DMS53 (cell line): ENCODE results near the gene RUNDC3A.
"Not testable (repeated sequence)": the region's sequence is repeated elsewhere in the genome, so short reads cannot be mapped to it uniquely, and the experiment has no call there.

Source experiments
- DNase-seq: peaks from one replicate; lab custom pipeline; 2025; lab: John Stamatoyannopoulos, UW

The RUNDC3A gene

GRCh38 chr17:44318077-44318892, 9.9 kb downstream of the RUNDC3A start:
- DNase-seq = peak; percentile 30

- no peak for DNase-seq
Observed at GRCh38 chr17:44320066-44320465, 11.7 kb downstream of the RUNDC3A start.

DNA sequence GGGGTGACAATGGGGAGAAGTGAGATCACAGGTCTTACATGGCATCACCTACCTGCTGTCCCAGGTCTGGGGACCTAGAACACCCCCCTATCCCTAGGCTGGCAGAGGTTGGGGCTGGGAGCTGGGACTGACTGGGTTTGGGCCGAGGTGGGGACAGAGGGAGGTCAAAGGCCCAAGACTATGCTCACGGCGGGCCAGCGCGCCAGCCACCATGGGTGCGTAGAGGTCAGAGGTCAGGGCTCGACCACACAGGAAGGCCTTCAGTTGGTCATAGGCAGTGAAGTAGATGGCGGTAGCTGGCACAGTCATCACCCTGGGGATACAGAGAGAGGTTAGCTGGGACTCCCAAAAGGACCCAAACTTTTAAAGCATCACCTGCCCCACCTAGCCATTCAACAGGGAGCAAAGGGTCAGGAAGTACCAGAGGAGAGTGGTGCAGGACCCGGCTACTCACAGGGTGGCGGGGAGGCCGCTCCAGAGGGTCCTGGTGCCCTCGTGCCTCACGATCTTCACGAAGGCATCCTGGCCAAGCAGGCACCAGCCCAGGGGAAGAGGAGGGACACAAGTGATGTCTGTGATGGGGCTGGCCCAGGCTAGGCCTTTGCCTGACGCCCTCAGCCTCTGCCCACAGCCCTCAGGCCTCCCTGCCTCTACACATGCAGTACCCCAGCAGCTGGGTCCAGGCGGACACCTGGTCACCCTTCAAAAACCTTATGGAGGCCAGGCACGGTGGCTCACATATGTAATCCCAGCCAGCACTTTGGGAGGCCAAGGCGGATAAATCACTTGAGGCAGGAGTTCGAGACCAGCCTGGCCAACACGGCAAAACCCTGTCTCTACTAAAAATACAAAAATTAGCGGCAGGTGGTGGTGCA, 13.1 kb downstream of the RUNDC3A start:
- no peak for DNase-seq

DNA sequence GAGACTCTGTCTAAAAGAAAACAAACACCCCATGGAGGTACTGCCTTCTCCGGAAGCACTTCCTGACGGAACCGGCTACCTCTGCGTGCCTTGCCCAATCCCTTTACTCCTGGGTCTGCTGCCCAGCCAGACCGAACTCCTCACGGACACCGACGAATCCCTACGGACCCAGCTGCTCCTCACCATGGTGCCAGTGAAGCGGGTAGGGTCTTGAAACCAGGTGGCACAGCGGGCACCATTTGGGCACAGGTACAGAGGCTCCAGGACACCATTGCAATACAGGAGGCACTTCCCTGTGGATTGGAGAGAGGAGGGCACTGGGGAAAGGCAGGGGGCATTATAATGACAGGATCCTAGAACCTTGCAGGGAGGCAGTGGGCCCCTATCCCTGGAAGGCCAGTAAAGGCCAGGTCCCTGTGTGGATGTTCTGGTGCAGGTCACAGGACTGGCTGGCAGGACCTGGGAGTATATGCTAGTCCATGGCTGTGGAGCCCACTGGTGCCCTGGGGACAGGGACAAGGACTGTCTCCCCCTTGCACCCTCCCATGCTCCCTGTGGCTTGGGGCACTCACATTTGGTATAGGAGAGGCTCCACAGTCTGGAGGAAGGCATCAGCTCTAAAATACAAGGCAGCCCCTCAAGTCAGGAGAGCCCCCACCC, 14.0 kb downstream of the RUNDC3A start:
- DNase-seq = no peak

GRCh38 chr17:44323359-44324091, 15.1 kb downstream of the RUNDC3A start:
- DNase-seq = no peak

GRCh38 chr17:44324092-44324570, 15.7 kb downstream of the RUNDC3A start:
- peak; percentile 74 for DNase-seq

DNA sequence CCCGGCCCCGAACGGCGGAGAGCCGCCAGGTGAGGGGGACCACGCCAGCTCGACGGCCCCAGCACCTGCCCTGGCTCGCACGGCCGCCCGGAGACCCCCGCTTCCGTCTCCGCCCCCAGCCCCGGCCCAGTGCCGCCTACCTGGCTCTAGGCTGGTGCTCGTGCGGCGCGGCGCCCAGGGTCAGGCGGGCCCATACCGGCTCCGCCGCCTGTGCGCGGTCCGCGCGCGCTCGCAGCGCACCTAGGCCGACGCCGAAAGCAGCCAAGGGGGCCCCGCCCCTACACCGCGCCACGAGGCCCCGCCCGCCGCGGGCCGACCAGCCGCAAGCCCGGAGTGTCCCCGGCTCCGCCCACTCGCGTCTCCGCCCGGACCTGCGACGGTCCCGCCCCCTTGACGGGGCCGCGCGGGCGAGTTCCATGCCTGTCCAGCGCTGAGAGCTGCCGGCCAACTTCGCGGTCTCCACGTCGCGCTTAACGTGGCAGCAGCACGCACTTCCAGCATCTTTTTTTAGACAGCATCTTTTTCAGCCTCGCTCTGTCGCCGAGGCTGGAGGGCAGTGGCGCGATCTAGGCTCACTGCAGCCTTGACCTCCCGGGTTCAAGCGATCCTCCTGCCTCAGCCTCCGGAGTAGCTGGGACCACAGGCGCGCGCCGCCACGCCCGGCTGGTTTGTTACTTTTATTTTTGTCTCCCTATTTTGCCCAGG, 16.3 kb downstream of the RUNDC3A start, which contains the start of gene SLC25A39:
SLC25A39 (minus strand) TSS at position 253 of the 705 bp plus-strand sequence. CDS start 1,261 bp downstream, outside the sequence.
- DNase-seq = peak; percentile 99

- DNase-seq = peak; percentile 99
Observed at GRCh38 chr17:44326861-44327444, 18.6 kb downstream of the RUNDC3A start.

GRCh38 chr17:44327715-44328449, 19.5 kb downstream of the RUNDC3A start:
- DNase-seq = peak; percentile 57

DNA sequence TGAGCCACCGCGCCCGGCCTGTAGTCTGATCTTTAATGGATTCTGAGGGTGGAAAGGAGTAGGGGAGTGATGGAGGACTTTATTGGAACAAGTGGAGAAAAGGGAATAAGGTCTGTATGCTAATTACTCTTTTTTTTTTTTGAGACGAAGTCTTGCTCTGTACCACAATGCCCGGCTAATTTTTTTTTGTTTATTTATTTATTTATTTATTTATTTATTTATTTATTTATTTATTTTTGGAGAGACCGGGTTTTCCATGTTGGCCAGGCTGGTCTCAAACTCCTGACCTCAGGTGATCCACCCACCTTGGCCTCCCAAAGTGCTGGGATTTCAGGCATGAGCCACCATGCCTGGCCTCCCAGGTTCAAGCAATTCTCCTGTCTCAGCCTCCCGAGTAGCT, 21.1 kb downstream of the RUNDC3A start:
- not testable (repeated sequence) for DNase-seq

GRCh38 chr17:44330263-44330662, 21.9 kb downstream of the RUNDC3A start:
- not testable (repeated sequence) for DNase-seq

GRCh38 chr17:44331249-44331760, 22.9 kb downstream of the RUNDC3A start:
- DNase-seq = peak; percentile 95

GRCh38 chr17:44333371-44333770, 25.0 kb downstream of the RUNDC3A start:
- DNase-seq = no peak

DNA sequence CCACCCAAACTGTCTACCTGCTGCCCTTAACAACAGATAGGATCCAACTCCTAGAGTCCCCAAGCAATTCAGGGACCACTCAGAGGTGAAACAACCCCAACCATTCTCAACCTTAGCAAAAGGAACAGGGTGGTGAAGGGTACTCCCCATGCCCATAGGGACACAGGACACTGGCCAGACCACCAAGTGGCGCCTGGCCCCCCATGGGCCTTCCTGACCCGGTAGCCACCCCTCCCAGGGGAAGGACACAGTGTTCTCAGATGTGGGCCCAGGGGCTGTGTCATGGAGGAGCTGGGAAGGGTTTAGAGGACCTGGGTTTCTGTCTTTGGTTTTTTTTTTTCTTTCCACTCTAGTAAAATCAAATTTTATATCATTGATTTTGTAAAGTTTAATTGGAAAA, 25.9 kb downstream of the RUNDC3A start:
- no peak for DNase-seq

DNA sequence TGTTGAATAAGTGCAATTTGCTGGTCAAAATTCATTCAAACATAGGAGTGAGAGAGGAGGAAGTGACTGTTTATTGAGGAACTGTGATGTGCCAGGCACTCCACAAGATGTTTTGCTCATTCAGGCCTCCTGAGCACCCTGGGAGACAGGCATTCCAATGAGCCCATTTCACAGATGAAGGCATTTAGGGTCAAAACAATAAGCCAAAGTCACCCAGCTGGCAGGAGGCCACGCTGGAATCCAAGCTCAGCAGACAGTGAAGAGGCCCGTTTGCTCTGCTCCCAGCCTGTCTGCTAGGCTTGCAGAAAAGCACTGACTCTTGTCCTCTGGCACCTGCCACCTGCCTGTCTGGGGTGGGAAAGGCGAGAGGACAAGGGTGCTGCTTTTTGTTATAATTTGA, 26.3 kb downstream of the RUNDC3A start:
- DNase-seq = peak; percentile 42

DNA sequence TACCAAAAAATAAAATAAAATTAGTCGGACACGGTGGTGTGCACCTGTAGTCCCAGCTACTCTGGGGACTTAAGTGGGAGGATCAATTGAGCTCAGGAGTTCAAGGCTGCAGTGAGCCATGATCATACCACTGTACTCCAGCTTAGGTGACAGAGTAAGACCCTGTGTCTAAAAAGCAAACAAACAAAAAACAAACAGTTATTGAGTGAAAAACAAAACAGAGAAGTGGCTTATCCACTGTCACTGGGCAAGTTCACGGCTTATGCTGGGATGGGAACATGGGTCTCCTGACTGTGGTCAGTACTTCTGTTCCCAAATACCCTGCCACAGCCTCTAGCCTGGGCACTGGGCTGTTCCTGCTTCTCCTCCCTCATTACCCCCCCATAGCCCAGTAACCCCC, 27.2 kb downstream of the RUNDC3A start:
- DNase-seq = no peak

GRCh38 chr17:44335968-44336367, 27.6 kb downstream of the RUNDC3A start:
- no peak for DNase-seq

DNA sequence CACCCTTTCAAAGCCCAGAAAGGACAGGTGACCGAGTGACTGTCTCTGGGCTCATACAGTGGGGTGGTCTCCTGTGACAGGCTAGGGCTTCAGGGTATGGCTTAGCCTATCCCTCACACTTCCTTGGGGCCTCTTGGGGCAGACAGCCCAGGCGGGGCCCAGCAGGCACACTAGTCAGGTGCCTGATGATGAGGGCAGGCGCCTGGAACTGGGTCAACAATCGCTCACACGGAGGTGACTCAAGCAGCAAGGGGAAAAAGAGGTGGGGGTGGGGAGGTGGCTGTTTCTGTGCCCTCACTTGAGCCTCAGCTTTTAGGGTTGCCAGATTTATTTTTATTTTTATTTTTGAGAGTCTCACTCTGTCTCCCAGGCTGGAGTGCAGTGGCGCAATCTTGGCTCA, 30.3 kb downstream of the RUNDC3A start:
- peak; percentile 68 for DNase-seq

DNA sequence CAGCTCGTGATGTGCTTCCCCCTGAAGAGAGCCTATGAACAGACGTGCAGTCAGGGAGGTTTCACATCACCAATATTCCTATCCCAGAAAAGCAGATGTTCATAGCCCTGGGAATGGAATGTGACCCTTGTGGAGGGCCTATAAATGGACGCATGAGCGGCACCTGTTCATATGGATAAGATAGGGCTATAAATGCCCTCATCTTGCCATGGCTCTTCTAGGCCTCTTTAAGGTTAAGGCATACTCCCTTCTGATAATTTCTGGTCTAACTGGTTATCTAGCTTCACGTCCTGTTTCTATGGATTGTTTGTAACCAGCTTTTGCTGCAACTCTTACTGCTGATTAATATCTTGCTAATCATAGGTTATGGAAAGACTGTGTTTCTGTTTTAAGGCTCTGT, 32.2 kb downstream of the RUNDC3A start:
- DNase-seq = not testable (repeated sequence)
